Cardiac muscle cell (in vitro differentiated cells and primary cell): ENCODE results near the gene ARPC1B. TPM values are rescaled to one million over a fixed set of nuclear protein-coding genes. Genes with fewer than 3 reads are reported as not detected.

ENCODE experiments used
- DNase-seq, 2 donors: peaks; one replicate each; pipeline versions ENCODE4 v3.0.0 to v3.0.0-alpha.2; 2010 to 2017; ENCODE audit warnings: low read depth in 1 of 2, low spot score in 1 of 2
- H3K27ac ChIP-seq: fragments of 200-600 bp; sonication (generic); 2 replicates; pipeline ENCODE4 v1.5.1; 2016
- H3K27me3 ChIP-seq: fragments of 200-600 bp; sonication (generic); 2 replicates; pipeline ENCODE4 v1.6.0; 2016; ENCODE audit warnings: control low read depth
- H3K36me3 ChIP-seq: fragments of 200-600 bp; sonication (generic); 2 replicates; pipeline ENCODE4 v1.5.1; 2016; ENCODE audit warnings: control low read depth
- H3K4me1 ChIP-seq: fragments of 200-600 bp; sonication (generic); 2 replicates; pipeline ENCODE4 v1.8.1; 2017; ENCODE audit warnings: low read depth, mild to moderate bottlenecking, mixed run types
- H3K4me3 ChIP-seq: fragments of 200-600 bp; sonication (generic); 2 replicates; pipeline ENCODE4 v1.5.1; 2016; ENCODE audit warnings: mild to moderate bottlenecking
- H3K9me3 ChIP-seq: fragments of 200-600 bp; sonication (generic); 2 replicates; pipeline ENCODE4 v1.5.1; 2017; ENCODE audit warnings: low read depth, mild to moderate bottlenecking, control low read depth
- polyA plus RNA-seq: library from polyadenylated mRNA; unstranded; fragments of >200 nt; fragmentation: Nextera tagmentation; extraction: Ambion mirVana; gene quantifications from 2 replicates; pipeline ENCODE4 v1.2.1, GENCODE V29; 2016
- total RNA-seq: library from RNA; depleted of rRNA; stranded (reverse); fragments of >200 nt; gene quantifications from 2 replicates; pipeline ENCODE4 v1.2.3, GENCODE V29; 2016
- TF ChIP-seq, protein P1 (sequence below): IDR thresholded peaks from 2 replicates; pipeline ENCODE4 v1.5.1; 2012; ENCODE audit warnings: low read depth, mild to moderate bottlenecking, low read length

ARPC1B gene
- total and polyA plus RNA-seq, 2 experiments from 2014 or later, result 38.7 to 49.3 TPM

DNA sequence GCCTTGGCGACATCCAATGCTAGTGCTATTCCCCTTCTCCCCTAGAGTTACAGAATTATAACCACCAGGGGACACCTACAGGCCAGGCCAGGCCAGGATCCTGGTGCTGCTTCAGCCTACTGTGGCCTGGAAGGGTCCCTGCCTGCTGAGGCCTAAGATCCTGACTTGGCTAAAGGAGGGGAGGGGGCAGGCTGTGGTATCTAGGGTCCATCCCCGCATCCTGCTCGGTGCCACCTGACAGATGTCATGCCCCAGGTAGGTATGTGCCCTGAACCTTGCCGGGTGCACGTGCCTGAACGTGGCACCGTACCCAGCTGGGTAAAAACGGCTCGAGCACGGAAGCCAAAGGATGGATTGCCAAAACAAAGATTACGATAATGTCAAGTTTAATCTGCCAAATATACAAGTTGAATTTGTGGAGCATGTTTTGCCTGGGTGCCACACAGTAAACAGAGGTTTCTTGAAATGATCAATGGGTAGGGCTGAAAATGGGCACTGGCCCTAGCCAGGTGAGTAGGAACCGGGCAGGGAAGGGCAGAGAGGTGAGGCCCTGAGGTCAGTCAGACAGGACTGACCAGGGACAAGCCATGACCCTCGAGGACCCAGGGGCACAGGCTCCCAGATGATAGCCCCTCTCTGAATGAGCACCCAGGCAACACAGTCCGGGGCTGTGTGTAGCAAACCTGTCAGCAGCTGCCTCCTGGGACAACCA lies 21.2 kb downstream of the ARPC1B start:
- Histone ChIP-seq H3K4me1 (peaks cover 7% of the 10 kb centered on the region), H3K4me3 (no peak overlapping the region), H3K27ac (no peak overlapping the region), H3K36me3 (peaks cover 30% of the 10 kb centered on the region), H3K27me3 (no peaks in the 10 kb centered on the region), H3K9me3 (no peaks in the 10 kb centered on the region)
- TF ChIP-seq, protein P1, sequence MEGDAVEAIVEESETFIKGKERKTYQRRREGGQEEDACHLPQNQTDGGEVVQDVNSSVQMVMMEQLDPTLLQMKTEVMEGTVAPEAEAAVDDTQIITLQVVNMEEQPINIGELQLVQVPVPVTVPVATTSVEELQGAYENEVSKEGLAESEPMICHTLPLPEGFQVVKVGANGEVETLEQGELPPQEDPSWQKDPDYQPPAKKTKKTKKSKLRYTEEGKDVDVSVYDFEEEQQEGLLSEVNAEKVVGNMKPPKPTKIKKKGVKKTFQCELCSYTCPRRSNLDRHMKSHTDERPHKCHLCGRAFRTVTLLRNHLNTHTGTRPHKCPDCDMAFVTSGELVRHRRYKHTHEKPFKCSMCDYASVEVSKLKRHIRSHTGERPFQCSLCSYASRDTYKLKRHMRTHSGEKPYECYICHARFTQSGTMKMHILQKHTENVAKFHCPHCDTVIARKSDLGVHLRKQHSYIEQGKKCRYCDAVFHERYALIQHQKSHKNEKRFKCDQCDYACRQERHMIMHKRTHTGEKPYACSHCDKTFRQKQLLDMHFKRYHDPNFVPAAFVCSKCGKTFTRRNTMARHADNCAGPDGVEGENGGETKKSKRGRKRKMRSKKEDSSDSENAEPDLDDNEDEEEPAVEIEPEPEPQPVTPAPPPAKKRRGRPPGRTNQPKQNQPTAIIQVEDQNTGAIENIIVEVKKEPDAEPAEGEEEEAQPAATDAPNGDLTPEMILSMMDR, result no peak
- DNase-seq, result no peak

GRCh38 chr7:99396418-99397296 lies 22.1 kb downstream of the ARPC1B start:
- Histone ChIP-seq H3K27ac (no peak overlapping the region), H3K27me3 (no peaks in the 10 kb centered on the region), H3K4me1 (peaks cover 7% of the 10 kb centered on the region), H3K36me3 (peaks cover 37% of the 10 kb centered on the region), H3K9me3 (no peaks in the 10 kb centered on the region), H3K4me3 (no peak overlapping the region)
- DNase-seq, result no peak
- TF ChIP-seq, protein P1, result no peak

- Histone ChIP-seq H3K4me1 (peaks cover 7% of the 10 kb centered on the region), H3K9me3 (no peaks in the 10 kb centered on the region), H3K27ac (no peak overlapping the region), H3K27me3 (no peaks in the 10 kb centered on the region), H3K4me3 (no peak overlapping the region), H3K36me3 (peaks cover 37% of the 10 kb centered on the region)
- DNase-seq, result no peak
- TF ChIP-seq, protein P1, result no peak
These were observed 22.9 kb downstream of the ARPC1B start for GRCh38 chr7:99397297-99397983.

- Histone ChIP-seq H3K4me1 (peaks cover 1% of the 10 kb centered on the region), H3K27ac (no peak overlapping the region), H3K4me3 (no peak overlapping the region), H3K36me3 (peaks cover 43% of the 10 kb centered on the region), H3K9me3 (no peaks in the 10 kb centered on the region), H3K27me3 (no peaks in the 10 kb centered on the region)
- no peak for DNase-seq
- TF ChIP-seq, protein P1, result no peak
These were observed 24.4 kb downstream of the ARPC1B start for GRCh38 chr7:99398891-99399445.

GRCh38 chr7:99399597-99399996 lies 25.1 kb downstream of the ARPC1B start:
- DNase-seq, result no peak
- Histone ChIP-seq H3K4me1 (no peaks in the 10 kb centered on the region), H3K27ac (no peak overlapping the region), H3K36me3 (peaks cover 43% of the 10 kb centered on the region), H3K4me3 (no peak overlapping the region), H3K27me3 (no peaks in the 10 kb centered on the region), H3K9me3 (no peaks in the 10 kb centered on the region)
- TF ChIP-seq, protein P1, result no peak
